CD4-positive, alpha-beta T cell treated with Interleukin-2 at 100 ng/mL for 4 hours (primary cell): Measurements from ENCODE around the gene HACD2.
A peak's percentile ranks its signal among the peaks of the same experiment; 100 is the strongest.

Source experiments
- DNase-seq: peaks from one replicate; pipeline ENCODE4 v3.0.0-alpha.2; 2020; ENCODE audit warnings: low spot score

HACD2 gene

DNA sequence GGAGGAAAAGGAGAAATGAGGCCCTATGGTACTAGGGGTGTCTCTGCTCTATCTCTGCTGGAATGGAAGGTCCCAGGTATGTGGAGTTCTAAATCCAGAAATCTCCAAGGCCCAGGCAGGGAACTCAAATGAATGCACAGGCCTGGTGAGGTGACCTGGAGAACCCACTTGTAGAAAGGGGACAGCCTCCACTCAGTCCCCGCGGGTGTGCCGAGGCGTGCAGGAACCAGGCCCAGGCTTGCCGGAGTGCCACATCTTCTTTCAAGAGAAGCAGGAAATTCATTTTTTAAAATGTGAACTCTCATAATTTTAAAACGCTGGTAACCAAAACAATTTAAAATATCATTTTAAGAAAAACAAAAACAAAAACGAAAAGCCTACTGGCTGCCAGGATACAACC, 103.8 kb downstream of the HACD2 start:
- DNase-seq: no peak

DNA sequence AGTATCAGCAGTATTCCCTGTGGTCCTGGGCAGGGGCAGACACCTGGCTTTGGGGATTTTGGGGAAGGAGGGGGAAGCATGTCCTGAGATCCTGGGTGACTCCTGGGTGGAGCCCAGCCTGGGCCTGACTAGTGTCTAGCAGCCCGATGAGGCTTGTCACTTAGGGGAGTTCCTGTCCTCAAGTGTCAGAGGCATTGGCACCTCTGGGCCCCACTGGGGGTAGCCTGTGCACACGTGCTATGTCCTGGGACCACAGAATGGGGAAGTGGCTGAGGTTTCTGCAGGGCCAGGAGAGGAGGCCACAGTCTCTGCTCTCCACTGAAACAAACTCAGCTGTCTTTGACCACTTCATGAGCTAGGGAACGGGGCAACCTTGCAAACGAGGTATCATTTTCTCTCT, 104.4 kb downstream of the HACD2 start:
- no peak for DNase-seq

DNA sequence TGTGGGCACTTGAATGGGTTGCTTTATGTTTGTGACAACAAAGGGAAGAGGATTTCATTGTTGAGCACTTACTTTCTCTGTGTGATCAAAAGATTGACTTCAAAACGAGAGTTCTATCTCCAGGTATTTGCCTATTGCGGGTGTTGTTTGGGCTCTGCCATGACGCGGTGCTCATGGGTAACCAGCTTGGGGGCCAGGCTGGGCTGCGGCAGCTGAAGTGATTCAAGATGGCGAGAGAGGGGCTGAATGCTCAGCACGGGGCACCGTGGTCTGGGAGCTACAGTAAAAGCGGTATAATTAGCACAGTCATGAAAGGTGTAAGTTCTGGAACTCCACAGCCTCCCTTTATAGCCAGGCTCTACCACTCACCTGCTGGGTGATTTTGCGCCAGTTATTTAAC, 105.0 kb downstream of the HACD2 start:
- no peak for DNase-seq

DNA sequence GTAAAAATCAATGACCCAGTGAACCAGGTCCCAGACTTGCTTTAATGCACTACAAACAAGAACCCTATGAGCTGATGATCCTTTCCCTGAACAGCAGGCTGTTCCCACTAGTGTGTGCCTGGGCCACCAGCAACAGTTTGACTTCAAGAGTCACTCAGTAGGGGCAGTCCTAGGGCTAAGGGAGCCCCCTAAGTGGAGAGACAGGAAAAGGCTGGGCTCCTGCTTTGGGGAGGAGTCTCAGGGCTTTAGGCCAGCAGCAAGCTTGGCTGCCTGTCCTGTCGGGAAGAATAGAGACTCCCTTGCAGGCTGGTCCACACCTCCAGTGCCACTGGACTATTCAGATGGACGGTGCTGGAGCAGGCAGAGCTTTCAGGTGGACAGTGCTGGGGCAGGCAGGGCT, 106.5 kb downstream of the HACD2 start:
- DNase-seq: no peak

DNA sequence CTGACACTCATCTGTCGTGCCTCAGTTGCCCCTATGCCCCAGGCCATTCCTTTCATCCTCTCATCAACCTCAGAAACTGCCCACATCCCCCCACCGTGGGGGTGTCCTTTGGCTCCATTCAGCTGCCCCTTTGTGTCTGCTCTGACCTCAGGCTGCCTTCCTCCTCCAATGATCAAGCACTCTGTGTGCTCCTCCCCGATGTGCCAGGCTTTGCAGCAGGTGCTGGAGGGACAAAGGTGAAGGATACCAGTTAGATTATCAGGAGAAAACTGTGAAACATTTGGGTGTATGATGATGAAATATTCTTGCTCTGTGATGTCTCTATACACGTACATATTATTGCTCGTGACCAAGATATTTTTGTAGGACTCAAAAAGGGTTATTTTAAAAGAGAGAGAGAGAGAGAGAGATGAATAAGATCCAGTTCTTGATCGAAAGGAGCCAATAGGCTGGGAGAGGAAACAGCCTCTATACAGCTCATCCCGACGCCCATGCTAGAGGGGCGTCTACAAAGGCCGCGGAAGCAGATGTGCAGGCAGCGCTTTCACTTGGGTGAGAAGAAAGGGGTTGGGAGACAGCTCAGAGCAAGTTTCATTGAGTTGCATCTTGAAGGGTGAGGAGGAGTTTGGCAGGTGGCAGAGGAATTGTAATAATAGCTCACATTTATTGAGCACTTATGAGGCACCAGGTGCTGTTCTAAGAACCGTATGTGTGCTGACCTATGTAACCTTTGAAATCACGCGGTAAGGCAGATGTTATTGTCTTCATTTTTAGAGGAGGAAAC, 107.7 kb downstream of the HACD2 start:
- no peak for DNase-seq

DNA sequence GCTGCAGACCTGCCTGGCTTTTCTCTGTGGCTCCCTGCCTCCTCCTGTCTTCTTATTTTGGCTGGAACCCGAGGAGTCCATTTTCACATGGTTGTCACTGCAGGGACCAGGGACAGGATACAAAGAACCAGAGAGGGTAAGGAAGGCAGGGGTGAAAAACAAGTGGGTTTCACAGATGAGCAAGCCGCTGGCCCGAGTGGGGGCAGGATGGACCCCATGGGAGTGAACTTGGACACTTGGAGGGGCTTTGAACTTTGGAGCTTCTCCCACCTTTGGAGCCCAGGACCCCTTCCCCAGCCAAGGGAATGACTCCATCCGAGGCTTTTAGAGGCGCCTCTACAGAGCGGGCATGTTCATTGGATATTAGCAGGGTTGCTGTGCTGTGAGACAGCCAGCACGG, 109.1 kb downstream of the HACD2 start:
- DNase-seq: no peak

DNA sequence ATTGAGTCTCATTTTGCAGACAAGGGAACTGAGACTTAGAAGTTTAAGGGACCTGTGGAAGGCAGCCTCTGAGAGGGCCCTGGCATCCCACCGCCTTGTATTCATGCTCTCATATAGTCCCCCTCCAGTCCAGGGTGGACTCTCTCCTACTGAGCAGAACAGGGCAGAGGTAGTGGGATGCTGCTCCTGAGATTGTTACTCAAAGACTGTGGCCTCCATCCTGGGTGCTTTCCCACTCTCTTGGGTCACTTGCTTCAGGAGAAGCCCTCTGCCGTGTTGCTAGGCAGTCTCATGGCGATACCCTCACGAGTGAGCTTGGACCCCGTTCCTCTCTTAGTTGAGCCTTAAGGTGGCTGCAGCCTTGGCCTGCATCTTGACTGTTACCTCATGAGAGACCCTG, 113.7 kb downstream of the HACD2 start:
- no peak for DNase-seq

DNA sequence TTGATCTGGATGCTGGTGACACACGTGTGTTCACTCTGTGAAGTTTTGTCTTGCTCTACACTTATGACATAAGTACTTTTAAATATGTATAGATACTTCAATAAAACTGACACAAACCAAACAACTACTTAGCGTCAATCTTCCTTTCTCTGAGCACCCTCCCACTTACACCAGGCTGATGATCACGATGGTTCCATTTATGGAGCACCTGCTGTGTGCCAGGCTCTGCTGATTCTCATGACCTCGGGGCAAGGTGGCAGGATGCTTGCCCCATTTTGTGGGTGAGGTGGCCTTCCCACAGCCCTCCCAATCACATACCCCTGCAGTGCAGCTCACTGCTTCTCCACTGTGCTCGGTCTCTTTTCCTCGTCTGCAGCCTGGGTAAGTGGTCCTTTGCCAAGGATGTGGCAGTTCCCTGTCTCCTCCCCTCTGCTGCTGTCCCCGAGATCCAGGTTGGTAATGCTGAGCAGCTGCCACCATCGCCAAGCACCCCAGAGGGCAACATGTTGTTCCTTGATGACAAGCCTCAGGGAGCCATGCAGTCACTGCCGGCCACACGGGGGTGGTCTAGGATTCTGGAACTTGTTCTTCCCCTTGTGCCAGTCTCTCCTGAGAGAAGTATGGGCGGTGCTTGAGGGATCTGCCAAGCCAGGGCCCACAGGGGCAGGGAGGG, 115.4 kb downstream of the HACD2 start:
- DNase-seq: no peak

DNA sequence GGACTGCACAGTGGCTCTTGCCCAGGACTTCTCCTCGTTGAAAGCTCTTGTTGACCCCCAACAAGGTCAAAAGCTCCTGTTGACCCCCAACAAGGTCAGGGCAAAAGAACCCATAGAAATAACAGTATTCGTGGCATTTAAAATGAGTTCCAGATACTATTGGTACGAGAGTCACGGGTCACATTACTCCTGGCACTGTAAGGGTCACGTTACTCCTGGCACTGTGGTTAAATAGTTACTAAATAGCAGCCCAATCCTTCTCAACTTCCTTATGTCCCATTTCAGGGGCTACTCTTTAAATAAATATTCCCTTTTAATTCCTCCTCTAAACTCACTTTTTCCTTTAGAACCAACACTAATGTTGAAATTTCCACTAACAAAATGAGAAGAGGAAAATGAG, 117.8 kb downstream of the HACD2 start:
- no peak for DNase-seq

DNA sequence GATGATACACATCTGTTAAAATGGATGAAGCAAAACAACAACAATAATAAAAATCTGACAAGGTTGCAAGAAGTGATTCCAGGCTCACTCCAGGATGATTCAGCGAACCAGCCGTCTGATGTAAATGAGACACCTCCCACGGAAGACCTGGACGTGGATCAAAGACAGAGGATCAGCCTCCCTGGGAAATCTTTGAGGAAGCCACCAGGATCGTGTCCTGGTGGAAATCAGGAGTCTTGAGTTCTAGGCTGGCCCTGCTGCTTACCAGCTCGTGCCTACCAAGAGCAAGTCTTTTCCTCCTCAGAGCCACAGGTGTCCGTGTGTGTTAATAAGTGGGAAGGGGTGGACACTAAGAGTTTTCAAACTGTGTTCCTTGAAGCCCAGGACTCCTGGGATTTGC, 120.6 kb downstream of the HACD2 start:
- no peak for DNase-seq

DNA sequence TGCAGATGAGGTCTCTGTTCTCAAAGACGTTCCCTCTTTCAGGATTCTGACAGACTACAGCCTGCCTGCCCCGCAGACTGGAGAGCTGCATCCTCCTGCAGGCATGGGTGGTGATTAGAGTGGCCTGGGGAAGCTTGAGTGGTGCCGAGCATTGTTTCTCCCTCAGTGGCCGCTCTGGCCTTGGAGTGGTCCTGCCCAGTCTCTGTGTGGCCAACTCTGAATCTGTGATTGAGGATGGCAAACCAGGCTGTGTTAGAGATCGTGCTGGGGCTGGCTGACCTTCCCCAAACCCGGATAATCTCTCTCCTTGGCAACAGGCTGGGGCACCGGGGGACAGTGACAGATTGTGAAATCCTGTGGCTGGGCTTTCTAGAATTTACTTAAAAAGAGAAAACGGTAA, 125.0 kb downstream of the HACD2 start:
- no peak for DNase-seq

DNA sequence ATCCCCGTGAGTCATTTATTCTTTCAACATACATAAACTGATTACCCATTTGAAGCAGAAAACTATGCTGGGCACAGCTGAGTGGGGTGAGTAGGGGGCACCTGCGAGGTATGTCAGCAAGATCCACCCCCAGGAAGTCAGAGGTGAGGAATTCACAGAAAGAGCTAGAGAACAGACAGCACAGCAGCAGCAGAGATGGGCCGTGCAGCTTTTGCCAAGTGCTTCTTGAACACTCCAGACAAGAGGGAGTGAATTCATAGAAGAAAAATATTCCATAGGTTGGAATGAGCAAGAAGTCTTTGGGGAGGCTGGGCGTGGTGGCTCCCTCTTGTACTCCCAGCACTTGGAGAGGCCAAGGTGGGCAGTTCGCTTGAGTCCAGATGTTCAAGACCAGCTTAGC, 126.6 kb downstream of the HACD2 start:
- no peak for DNase-seq

DNA sequence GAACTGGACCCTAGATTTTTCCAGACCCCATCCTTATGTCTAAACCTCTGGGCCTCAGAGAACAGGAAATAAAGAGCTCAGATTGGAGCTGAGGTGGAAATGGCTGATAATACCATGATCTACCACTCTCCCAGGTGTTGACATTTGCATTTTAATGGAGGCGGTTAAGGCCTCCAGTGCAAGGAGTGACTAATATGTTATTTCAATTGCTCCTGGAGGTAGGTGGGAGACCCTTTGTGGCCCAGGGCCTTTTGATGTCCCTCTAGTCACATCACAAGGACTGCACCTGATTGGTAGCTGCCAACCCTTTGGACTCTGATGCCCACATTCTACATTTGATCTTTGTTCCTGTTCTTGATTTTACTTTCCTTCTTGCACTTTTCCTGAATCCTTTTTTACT, 127.0 kb downstream of the HACD2 start:
- no peak for DNase-seq

DNA sequence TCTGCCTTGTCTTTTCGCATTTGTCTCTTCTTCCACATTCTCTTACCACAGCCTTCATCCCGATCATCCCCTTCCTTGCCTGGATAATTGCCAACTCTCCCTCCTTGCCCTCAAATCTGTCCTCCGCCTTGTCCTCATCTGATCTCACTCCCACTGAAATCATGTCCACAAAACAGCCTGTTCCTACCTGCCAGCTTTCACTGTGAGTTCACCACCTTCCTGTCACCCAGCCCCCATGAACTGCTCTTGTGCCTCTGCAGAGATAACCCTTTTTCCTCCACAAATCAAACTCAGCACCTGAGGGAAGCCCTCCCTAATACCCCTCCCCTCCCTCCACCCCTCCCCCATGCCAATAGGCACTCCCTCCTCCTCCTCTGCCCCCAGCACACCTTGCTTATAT, 131.2 kb downstream of the HACD2 start:
- DNase-seq: no peak

DNA sequence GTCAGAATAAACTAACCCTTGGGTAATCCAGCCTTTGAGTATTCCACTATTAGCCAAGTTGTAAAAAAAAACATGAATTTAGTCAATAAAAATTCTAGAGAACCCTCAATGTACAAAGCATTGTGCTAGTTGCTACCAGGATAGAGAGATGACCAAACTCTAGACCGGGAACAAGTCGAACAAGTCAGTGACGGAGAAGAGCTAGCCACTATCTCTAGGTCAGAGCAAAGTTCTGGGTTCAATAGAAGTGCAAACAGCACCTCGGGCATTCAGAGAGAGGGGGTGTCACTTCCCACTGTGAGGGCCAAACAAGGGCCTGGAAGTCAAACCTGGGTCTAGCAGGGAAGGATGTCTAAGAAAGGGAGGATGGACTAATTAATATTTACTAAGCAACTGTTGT, 133.7 kb downstream of the HACD2 start:
- no peak for DNase-seq

DNA sequence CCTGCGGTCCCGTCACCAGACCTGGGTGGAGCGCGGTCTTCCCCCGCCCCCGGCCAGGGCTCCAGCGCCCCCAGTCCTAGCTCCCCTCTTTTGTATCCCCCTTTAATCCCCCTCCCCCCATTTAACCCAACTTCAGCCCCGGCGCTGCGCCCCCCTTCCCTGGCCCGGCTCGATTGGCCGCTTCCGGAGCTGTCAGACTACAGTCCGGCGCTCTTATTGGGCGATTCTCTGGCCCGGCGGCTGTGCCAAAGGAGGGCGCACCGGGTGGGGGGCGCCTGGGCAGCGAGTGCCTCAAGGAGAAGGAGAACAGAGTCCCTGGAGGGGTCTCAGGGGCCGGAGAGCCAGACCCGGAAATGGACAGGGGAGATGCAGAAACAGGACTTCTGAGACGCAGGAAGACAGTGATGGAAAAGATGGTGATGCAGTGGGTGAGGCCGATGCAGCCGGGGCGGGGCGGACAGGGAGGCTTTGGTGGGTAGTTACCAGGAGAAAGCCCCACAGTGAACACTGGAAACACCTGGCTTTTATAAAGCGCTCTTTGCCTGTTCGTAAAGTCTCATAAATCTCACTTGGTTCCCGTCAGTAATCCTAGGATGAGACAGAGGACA, 134.8 kb downstream of the HACD2 start:
- DNase-seq: no peak

DNA sequence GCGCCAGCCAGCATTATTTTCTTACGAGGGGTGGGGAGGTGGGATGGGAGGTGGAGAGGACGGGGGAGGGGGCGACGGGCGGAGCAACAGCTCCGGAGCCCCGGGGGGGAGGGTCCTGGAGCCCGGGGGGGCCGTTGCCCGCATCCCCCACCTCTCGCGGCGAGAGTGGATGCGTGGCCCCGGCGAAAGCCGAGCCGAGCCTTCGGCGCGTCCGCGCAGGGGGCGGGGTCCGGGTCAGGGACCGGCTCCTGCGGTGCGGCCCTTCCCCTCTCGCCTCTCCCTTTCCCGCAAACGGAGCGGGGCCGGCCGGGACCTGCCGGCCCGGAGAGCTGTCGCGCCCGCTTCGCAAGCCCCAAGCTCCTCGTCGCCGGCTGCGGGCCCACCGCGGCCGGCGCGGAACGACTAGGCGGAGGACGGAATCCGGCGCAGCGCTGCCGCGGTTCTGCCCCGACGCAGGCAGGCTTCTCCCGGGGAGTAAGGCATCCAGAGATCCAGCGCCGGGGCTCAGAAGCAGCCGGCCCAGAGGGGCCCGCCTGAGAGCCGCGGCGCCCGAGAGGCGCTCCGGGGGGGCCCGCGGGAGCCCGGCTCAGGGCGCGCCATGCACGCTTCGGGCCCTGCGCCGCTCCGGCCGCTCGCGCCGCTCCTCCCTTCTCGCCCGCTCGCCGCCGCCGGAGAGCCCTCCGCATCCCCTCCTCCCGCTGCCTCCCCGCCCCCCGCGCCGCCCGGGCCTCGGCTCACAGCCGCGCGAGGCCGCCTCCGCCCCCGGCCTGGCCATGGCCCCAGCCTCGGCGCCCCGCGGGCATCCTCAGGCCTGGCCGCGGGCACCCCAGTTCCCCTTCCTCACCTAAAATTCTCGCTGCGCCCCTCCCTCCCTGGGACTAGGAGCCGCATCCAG, 135.5 kb downstream of the HACD2 start:
- no peak for DNase-seq

DNA sequence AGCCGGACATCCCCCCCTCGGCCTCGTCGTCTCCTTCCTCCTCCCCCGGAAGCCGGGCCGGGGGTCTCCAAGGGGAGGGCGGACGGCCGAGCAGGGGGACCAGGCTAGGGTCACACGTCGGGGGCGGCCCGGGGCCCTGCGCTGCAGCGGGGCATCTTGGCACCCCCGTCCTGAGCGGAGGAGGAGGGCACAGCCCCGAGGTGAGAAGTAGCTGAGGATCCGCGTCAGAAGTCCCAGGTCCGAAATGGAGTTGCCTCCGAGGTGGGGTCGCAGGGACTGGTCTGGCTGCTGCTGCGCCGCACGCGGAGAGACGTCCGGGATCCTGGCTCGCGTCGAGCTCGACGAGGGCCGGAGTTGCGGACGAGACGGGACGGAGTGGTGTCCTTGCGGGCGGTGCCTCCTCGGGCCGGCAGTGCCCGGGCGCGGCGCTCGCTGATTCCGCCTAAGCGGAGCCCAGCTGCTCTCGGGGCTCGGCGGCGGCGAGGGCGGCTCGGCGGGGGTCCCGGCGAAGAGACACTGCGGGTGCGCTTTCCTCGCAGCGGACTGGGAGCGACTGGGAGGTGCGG, 136.2 kb downstream of the HACD2 start, which contains the start of gene ADCY5:
TSS of gene ADCY5 (minus strand) at position 555 of the 566 bp plus-strand sequence. CDS start at position 10, 545 bp downstream.
- DNase-seq: no peak

DNA sequence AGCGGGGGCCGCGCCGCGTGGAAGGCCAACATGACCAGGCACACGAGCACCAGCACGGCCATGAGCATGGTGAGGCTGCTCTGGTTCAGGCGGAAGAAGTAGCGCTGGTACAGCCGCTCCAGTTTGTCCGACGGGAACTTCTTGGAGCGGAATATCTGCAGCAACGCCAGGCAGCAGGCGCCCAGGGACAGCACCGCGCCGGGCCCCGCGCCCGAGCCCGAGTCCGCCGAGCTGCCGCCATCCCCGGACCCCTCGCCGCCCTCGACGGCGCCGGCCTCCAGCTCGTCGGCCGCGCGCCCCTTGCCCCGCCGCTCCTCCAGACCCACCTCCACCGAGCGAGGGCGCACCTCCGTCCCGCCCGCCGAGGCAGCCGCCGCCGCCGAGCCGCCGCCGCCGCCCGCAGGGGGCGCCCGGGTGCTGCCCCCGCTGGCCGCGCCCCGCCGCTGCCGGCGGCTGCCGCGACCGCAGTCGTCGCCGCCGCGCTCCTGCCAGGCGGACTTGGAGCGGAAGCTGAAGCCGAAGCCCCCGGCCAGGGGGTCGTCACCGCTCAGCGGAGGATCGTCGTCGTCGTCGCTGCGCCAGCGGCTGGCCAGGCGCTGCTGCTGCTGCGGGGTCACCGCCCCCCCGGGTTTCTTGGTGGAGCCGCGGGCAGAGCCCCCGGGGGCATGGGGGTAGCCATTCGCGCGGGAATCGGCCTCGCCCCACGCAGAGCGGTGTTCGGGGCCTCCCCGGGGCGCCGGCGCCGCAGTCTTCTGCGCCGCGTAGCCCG, 136.9 kb downstream of the HACD2 start:
- peak; percentile 13 for DNase-seq

DNA sequence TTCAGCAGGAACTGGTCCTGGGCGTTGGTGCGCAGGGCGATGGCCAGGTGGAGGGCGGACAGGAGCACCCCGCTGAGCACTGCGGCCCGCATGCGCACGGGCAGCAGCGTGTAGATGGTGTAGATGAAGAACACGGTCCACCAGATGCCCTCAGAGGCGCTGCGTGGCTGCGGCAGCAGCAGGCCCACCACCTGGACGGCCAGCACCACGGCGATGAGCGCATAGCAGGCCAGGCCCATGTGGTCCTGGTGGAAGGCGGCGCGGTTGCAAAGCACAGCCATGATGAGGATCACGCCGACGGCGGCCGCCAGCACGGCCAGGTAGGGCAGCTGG, 137.5 kb downstream of the HACD2 start:
- no peak for DNase-seq

DNA sequence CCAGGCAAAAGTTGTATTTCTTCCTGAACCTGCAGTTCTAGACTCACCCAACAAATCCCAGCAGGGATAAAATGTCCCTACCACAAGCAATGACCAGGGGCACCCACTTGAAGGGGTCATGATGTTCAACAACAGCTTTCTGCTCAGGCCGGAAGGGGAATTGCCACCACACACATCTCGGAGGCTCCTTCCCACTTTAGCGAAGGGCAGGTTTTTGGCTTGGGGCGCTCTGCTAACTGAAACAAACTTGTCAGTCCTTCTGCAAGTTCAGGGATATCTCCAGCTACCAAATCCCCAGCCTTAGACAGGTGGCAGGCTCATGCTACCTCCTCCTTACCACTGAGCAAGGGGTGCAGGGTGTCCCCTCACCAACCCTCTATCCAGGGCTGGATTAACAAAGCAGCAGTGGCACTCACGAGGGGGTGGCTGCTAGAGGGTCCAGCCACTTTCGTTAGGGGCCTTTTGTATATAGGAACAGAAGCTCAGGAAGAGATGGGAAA, 138.2 kb downstream of the HACD2 start:
- no peak for DNase-seq
